OCI-LY7 (cell line): ENCODE data around the gene JPH2. TPM values are rescaled to one million over a fixed set of nuclear protein-coding genes. Genes with fewer than 3 reads are reported as not detected.
"Not testable (repeated sequence)": the region's sequence is repeated elsewhere in the genome, so short reads cannot be mapped to it uniquely, and the experiment has no call there.

ENCODE experiments used
- BruUV-seq: library from RNA; stranded (reverse); fragments of 400-500 nt; replicated peaks from 2 replicates; lab custom pipeline; 2021; lab: Mats Ljungman, UMichigan
- CTCF ChIA-PET: fragments of 300-600 bp; sonication (Branson Sonifier 250); formaldehyde crosslinking; loops from one replicate; lab custom pipeline; 2022; ENCODE audit warnings: antibody characterized with exemption; ENCODE audit not compliant: unreplicated experiment; lab: Charles Lee
- POLR2A ChIA-PET: fragments of 300-600 bp; sonication (Branson Sonifier 250); formaldehyde crosslinking; loops from one replicate; lab custom pipeline; 2022; ENCODE audit warnings: antibody characterized with exemption; lab: Charles Lee
- DNase-seq: peaks from one replicate; pipeline ENCODE4 v3.0.0-alpha.2; 2015; ENCODE audit warnings: low spot score
- H2AFZ ChIP-seq: fragments of 200-600 bp; sonication (generic), shearing (Covaris generic); 2 replicates; pipeline ENCODE4 v1.6.1; 2014; ENCODE audit warnings: mild to moderate bottlenecking, antibody characterized with exemption, low read length, moderate library complexity
- H3K27ac ChIP-seq: fragments of 200-600 bp; sonication (generic); 2 replicates; pipeline ENCODE4 v1.5.1; 2014; ENCODE audit warnings: mixed run types, low read depth, mild to moderate bottlenecking, moderate library complexity, low read length, inconsistent platforms; ENCODE audit not compliant: poor library complexity, severe bottlenecking
- H3K36me3 ChIP-seq: fragments of 200-600 bp; sonication (generic); 2 replicates; pipeline ENCODE4 v1.6.1; 2014; ENCODE audit warnings: mild to moderate bottlenecking, antibody characterized with exemption, low read length, moderate library complexity, mixed read lengths; ENCODE audit not compliant: insufficient read depth
- H3K4me1 ChIP-seq: fragments of 200-600 bp; sonication (generic); 2 replicates; pipeline ENCODE4 v1.5.1; 2014; ENCODE audit warnings: mild to moderate bottlenecking, low read length; ENCODE audit not compliant: insufficient read depth, poor library complexity, severe bottlenecking
- H3K4me2 ChIP-seq: fragments of 200-600 bp; sonication (generic); 2 replicates; pipeline ENCODE4 v1.6.1; 2014; ENCODE audit warnings: mild to moderate bottlenecking, low read length
- H3K4me3 ChIP-seq: fragments of 200-600 bp; sonication (generic); 2 replicates; pipeline ENCODE4 v1.5.1; 2014; ENCODE audit warnings: mild to moderate bottlenecking, low read depth, low read length; ENCODE audit not compliant: poor library complexity, severe bottlenecking
- H3K79me2 ChIP-seq: fragments of 200-600 bp; sonication (generic); 2 replicates; pipeline ENCODE4 v1.6.1; 2016; ENCODE audit warnings: low read depth, mild to moderate bottlenecking, low read length, moderate library complexity, mixed read lengths; ENCODE audit not compliant: insufficient read depth
- H3K9me2 ChIP-seq: fragments of 200-600 bp; sonication (generic); 2 replicates; pipeline ENCODE4 v1.6.1; 2016; ENCODE audit warnings: mild to moderate bottlenecking, low read length, mixed read lengths; ENCODE audit not compliant: insufficient read depth
- H3K9me3 ChIP-seq: fragments of 200-600 bp; sonication (generic); 2 replicates; pipeline ENCODE4 v1.6.1; 2014; ENCODE audit warnings: mild to moderate bottlenecking, mixed run types, low read length, mixed read lengths
- H4K20me1 ChIP-seq: fragments of 200-600 bp; sonication (generic); 2 replicates; pipeline ENCODE4 v1.6.1; 2014; ENCODE audit warnings: mild to moderate bottlenecking, antibody characterized with exemption, low read length, moderate library complexity, mixed read lengths; ENCODE audit not compliant: insufficient read depth
- CTCF ChIP-seq: fragments of 200-600 bp; sonication (generic); conservative IDR thresholded peaks from 2 replicates; pipeline ENCODE4 v1.5.1; 2014; ENCODE audit warnings: mild to moderate bottlenecking, antibody characterized with exemption, low read length, moderate library complexity, mixed read lengths
- EZH2phosphoT487 ChIP-seq: fragments of 200-600 bp; sonication (generic); IDR thresholded peaks from 2 replicates; pipeline ENCODE4 v1.6.1; 2018; ENCODE audit warnings: low read depth, borderline replicate concordance, mild to moderate bottlenecking, mixed run types, antibody characterized with exemption, low read length, moderate library complexity, mixed read lengths
- intact Hi-C: fragments of 100-400 bp; cut with micrococcal nuclease; formaldehyde crosslinking; loops from one replicate; pipeline ENCODE4 v1.10.0; 2022; ENCODE audit not compliant: unreplicated experiment
- total RNA-seq, 2 experiments: library from RNA; depleted of rRNA in 1 of 2; stranded (reverse); fragments of >200 nt in 1 of 2; shearing (Covaris generic) in 1 of 2; gene quantifications; 2 replicates each; pipeline ENCODE4 v1.2.3, GENCODE V29; 2014 to 2022

JPH2 gene
- total RNA-seq, 2 experiments from 2014 or later, result not detected

GRCh38 chr20:44131704-44132103 is 55.3 kb downstream of the JPH2 start:
- BruUV-seq, result no TSS peak
- H3K9me2 ChIP-seq, result no peaks in the 10 kb centered on the region
- no peak overlapping the region for H3K27ac ChIP-seq
- H3K4me1 ChIP-seq, result no peaks in the 10 kb centered on the region
- no peaks in the 10 kb centered on the region for H4K20me1 ChIP-seq
- no peaks in the 10 kb centered on the region for H3K9me3 ChIP-seq
- no peak overlapping the region for H3K4me3 ChIP-seq
- no peak for TF ChIP-seq CTCF
- TF ChIP-seq EZH2phosphoT487, result no peak
- H3K36me3 ChIP-seq, result no peaks in the 10 kb centered on the region
- no peak for DNase-seq
- no peak overlapping the region for H3K4me2 ChIP-seq
- ChIA-PET POLR2A (no interaction called here), CTCF (no interaction called here)
- intact Hi-C loops, result no loop called here
- no peaks in the 10 kb centered on the region for H3K79me2 ChIP-seq
- no peak overlapping the region for H2AFZ ChIP-seq

GRCh38 chr20:44129911-44130718 is 56.9 kb downstream of the JPH2 start:
- Histone ChIP-seq H3K4me2 (no peak overlapping the region), H3K9me2 (no peaks in the 10 kb centered on the region), H3K36me3 (no peaks in the 10 kb centered on the region), H3K27ac (no peak overlapping the region), H3K9me3 (no peaks in the 10 kb centered on the region), H4K20me1 (no peaks in the 10 kb centered on the region), H3K4me1 (no peaks in the 10 kb centered on the region), H2AFZ (no peak overlapping the region), H3K79me2 (no peaks in the 10 kb centered on the region), H3K4me3 (no peak overlapping the region)
- ChIA-PET CTCF (no interaction called here), POLR2A (no interaction called here)
- no peak for DNase-seq
- BruUV-seq, result no TSS peak
- intact Hi-C loops, result no loop called here
- no peak for TF ChIP-seq EZH2phosphoT487

- H2AFZ ChIP-seq, intact Hi-C loops, BruUV-seq, POLR2A ChIA-PET, H3K27ac ChIP-seq, DNase-seq, H3K4me3 ChIP-seq, H3K4me1 ChIP-seq, H3K4me2 ChIP-seq, H3K36me3 ChIP-seq, CTCF ChIA-PET, H4K20me1 ChIP-seq, H3K9me2 ChIP-seq, H3K9me3 ChIP-seq, H3K79me2 ChIP-seq: not testable (repeated sequence)
These were observed 57.7 kb downstream of the JPH2 start for GRCh38 chr20:44129300-44129699.
